RWPE2 (cell line): ENCODE measurements around the gene ITGA2.

Source experiments
- ATAC-seq: fragments of 200-7000 bp; cut with Tn5 transposase; 3 replicates; pipeline ENCODE4 v1.9.1; 2021; ENCODE audit warnings: low read depth
- DNase-seq: peaks from one replicate; pipeline ENCODE4 v3.0.0-alpha.2; 2020; ENCODE audit warnings: low spot score
- H3K27ac ChIP-seq: fragments of 450-650 bp; 2 replicates; pipeline ENCODE4 v1.5.1; 2017; ENCODE audit warnings: mild to moderate bottlenecking; ENCODE audit not compliant: poor library complexity, severe bottlenecking
- H3K27me3 ChIP-seq: fragments of 250-450 bp; sonication (Bioruptor Pico); 2 replicates; pipeline ENCODE4 v1.5.1; 2021; ENCODE audit warnings: mild to moderate bottlenecking, moderate library complexity; ENCODE audit not compliant: insufficient read depth, poor library complexity, severe bottlenecking
- H3K36me3 ChIP-seq: fragments of 250-450 bp; sonication (Bioruptor Pico); 2 replicates; pipeline ENCODE4 v1.5.1; 2020; ENCODE audit warnings: low read depth, mild to moderate bottlenecking, moderate library complexity
- H3K4me1 ChIP-seq: fragments of 250-450 bp; sonication (Bioruptor Pico); 2 replicates; pipeline ENCODE4 v1.5.1; 2021; ENCODE audit warnings: mild to moderate bottlenecking, moderate library complexity; ENCODE audit not compliant: insufficient read depth, poor library complexity, severe bottlenecking
- H3K4me3 ChIP-seq: fragments of 250-450 bp; sonication (Bioruptor Pico); 2 replicates; pipeline ENCODE4 v1.5.1; 2021; ENCODE audit warnings: mild to moderate bottlenecking, moderate library complexity; ENCODE audit not compliant: severe bottlenecking
- H3K9me3 ChIP-seq: fragments of 250-450 bp; sonication (Bioruptor Pico); 2 replicates; pipeline ENCODE4 v1.5.1; 2021; ENCODE audit warnings: mild to moderate bottlenecking, moderate library complexity; ENCODE audit not compliant: severe bottlenecking
- CTCF ChIP-seq: fragments of 450-650 bp; IDR thresholded peaks from one replicate; pipeline ENCODE4 v1.5.1; 2017; ENCODE audit warnings: mild to moderate bottlenecking, moderate library complexity; ENCODE audit not compliant: poor library complexity, severe bottlenecking

The ITGA2 gene

GRCh38 chr5:53126521-53126920 is 137.4 kb downstream of the ITGA2 start:
- Histone ChIP-seq H3K27me3 (no peaks in the 10 kb centered on the region), H3K27ac (no peak overlapping the region), H3K36me3 (no peaks in the 10 kb centered on the region), H3K9me3 (no peaks in the 10 kb centered on the region), H3K4me3 (no peak overlapping the region), H3K4me1 (no peaks in the 10 kb centered on the region)
- ATAC-seq (peak; percentile 69), DNase-seq (no peak)
- no peak for TF ChIP-seq CTCF

- Histone ChIP-seq H3K27ac (no peak overlapping the region), H3K4me1 (no peaks in the 10 kb centered on the region), H3K4me3 (no peak overlapping the region), H3K9me3 (no peaks in the 10 kb centered on the region), H3K27me3 (no peaks in the 10 kb centered on the region), H3K36me3 (no peaks in the 10 kb centered on the region)
- TF ChIP-seq CTCF, result no peak
- ATAC-seq, result no peak
- no peak for DNase-seq
Measured at GRCh38 chr5:53127107-53127506, 138.0 kb downstream of the ITGA2 start.

- ATAC-seq (no peak), DNase-seq (no peak)
- Histone ChIP-seq H3K4me3 (no peak overlapping the region), H3K27ac (no peak overlapping the region), H3K9me3 (no peaks in the 10 kb centered on the region), H3K27me3 (no peaks in the 10 kb centered on the region), H3K4me1 (no peaks in the 10 kb centered on the region), H3K36me3 (no peaks in the 10 kb centered on the region)
- no peak for TF ChIP-seq CTCF
Measured at GRCh38 chr5:53128481-53128880, 139.3 kb downstream of the ITGA2 start.

- no peak overlapping the region for H3K27ac ChIP-seq
- no peaks in the 10 kb centered on the region for H3K9me3 ChIP-seq
- no peaks in the 10 kb centered on the region for H3K27me3 ChIP-seq
- H3K4me1 ChIP-seq, result no peaks in the 10 kb centered on the region
- DNase-seq (no peak), ATAC-seq (no peak)
- no peak for TF ChIP-seq CTCF
- H3K4me3 ChIP-seq, result no peak overlapping the region
- no peaks in the 10 kb centered on the region for H3K36me3 ChIP-seq
Measured at GRCh38 chr5:53130266-53130665, 141.1 kb downstream of the ITGA2 start.

GRCh38 chr5:53133020-53133419 is 143.9 kb downstream of the ITGA2 start:
- no peak for TF ChIP-seq CTCF
- H3K4me3 ChIP-seq, result no peak overlapping the region
- no peaks in the 10 kb centered on the region for H3K27me3 ChIP-seq
- H3K4me1 ChIP-seq, result no peaks in the 10 kb centered on the region
- no peak overlapping the region for H3K27ac ChIP-seq
- ATAC-seq (no peak), DNase-seq (no peak)
- no peaks in the 10 kb centered on the region for H3K36me3 ChIP-seq
- no peaks in the 10 kb centered on the region for H3K9me3 ChIP-seq
